ENCODE results near the gene SEMA3G.

The SEMA3G gene

GRCh38 chr3:52422669-52423068, 22.2 kb downstream of the SEMA3G start:
- TF ChIP-seq, protein P1, sequence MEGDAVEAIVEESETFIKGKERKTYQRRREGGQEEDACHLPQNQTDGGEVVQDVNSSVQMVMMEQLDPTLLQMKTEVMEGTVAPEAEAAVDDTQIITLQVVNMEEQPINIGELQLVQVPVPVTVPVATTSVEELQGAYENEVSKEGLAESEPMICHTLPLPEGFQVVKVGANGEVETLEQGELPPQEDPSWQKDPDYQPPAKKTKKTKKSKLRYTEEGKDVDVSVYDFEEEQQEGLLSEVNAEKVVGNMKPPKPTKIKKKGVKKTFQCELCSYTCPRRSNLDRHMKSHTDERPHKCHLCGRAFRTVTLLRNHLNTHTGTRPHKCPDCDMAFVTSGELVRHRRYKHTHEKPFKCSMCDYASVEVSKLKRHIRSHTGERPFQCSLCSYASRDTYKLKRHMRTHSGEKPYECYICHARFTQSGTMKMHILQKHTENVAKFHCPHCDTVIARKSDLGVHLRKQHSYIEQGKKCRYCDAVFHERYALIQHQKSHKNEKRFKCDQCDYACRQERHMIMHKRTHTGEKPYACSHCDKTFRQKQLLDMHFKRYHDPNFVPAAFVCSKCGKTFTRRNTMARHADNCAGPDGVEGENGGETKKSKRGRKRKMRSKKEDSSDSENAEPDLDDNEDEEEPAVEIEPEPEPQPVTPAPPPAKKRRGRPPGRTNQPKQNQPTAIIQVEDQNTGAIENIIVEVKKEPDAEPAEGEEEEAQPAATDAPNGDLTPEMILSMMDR (IDR thresholded peaks at IDR 0.05; ENCODE audit: insufficient read depth, missing control alignments): no peak
- FAIRE-seq: no peak
- DNase-seq (ENCODE audit: insufficient read length, low spot score): no peak

DNA sequence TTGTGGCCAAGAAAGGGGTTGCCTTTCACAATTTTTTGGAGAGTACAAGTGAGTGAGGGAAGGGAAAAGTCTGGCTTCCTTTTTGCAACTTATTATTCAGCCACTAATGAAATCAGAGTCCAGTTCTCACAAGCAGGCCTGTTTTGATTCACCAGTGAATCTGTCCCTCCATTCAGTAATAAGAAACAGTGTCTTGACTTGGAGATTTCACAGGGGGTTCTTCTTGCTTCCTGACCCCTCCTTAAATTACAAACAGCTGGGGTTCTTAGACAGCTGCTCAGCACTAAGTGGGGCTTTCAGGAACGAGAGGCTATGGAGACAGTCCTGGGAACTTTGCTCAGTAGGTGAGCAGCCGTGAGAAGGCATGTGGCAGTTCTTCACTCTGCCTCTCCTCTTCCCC, 24.5 kb downstream of the SEMA3G start:
- DNase-seq (ENCODE audit: insufficient read length, low spot score) (no peak), FAIRE-seq (no peak)
- TF ChIP-seq, protein P1 (IDR thresholded peaks at IDR 0.05; ENCODE audit: insufficient read depth, missing control alignments): no peak

DNA sequence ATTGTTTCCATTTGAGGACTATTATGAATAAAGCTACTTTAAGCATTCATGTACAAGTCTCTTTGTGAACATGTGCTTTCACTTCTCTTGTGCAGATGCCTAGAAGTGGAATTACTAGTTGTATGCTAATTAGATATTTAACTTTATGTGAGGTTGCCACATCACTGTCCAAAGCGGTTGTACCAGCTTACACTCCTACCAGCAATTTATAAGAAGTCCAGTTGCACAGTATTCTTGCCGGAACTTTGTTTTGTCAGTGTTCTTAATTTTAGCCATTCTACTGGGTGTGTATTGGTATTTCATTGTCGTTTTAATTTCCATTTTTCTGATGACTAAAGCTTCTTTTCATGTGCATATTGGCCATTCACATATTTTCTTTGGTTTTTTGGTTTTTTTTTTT, 29.1 kb downstream of the SEMA3G start:
- TF ChIP-seq, protein P1 (IDR thresholded peaks at IDR 0.05; ENCODE audit: insufficient read depth, missing control alignments): no peak
- FAIRE-seq (no peak), DNase-seq (ENCODE audit: insufficient read length, low spot score) (no peak)

GRCh38 chr3:52408466-52408865, 36.4 kb downstream of the SEMA3G start:
- DNase-seq (ENCODE audit: insufficient read length, low spot score) (no peak), FAIRE-seq (no peak)
- TF ChIP-seq, protein P1 (IDR thresholded peaks at IDR 0.05; ENCODE audit: insufficient read depth, missing control alignments): no peak

DNA sequence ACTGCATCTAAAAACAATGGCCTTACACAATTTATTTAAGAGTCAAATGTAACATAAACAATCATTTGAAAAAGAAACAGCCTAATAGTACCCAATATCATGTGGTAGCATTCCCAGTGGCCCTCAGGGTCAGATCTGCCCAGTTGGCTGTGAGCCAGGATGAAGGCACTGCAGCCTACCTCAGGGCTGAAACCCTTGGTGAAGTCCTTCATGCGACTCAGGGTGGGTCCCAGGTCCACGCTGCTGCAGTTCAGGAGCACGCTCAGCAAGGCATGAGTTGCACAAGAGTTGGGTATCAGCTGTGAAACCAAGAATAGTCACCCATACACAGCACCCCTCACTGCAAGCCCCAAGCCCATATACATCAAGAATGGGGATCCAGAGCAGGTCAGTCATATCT, 37.1 kb downstream of the SEMA3G start:
- DNase-seq (ENCODE audit: insufficient read length, low spot score): no peak
- no peak for FAIRE-seq

DNA sequence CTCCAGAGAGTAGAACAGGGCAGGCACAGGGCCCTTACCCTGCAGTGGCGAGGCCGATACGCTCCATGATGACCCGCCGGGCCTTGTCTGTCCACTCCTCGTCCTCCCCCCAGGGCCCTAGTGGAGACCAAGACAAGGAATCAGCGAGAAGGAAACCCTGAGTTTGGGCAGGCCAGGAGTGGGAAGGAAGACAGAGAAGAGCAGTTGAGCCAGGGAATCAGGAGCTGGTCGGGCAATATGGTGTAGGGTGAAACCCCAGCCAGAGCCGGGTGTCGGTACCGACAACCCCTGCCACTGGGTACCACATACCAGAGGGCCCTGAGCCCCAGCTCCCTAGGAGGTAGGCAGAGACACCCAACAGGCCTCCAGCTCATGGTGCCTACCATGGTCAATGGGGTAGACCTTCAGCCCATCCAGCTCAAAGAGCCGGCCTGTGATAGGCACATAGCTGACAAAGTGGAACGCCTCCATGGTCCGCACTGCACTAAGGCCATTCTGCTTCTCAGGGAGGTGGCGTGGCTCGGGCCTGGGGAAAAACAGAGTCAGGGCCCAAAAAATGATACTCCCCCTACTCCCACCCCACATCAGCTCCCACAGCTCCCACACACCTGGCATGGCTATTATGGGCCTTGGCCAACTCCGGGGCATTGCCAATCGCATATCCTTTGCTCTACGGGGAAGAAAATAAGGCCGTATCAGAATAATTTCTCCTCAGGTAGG, 38.0 kb downstream of the SEMA3G start:
- TF ChIP-seq, protein P1 (IDR thresholded peaks at IDR 0.05; ENCODE audit: insufficient read depth, missing control alignments): no peak
- DNase-seq (ENCODE audit: insufficient read length, low spot score): no peak
- no peak for FAIRE-seq

More for the DNA sequence above, 37.1 kb downstream of the SEMA3G start:
- TF ChIP-seq, protein P1 (IDR thresholded peaks at IDR 0.05; ENCODE audit: insufficient read depth, missing control alignments): no peak

GRCh38 chr3:52406231-52406661, 38.7 kb downstream of the SEMA3G start:
- DNase-seq (ENCODE audit: insufficient read length, low spot score): no peak
- no peak for FAIRE-seq
- TF ChIP-seq, protein P1 (IDR thresholded peaks at IDR 0.05; ENCODE audit: insufficient read depth, missing control alignments): no peak
